GM19043 (cell line): ENCODE measurements around the gene PLA2G7.
"Not testable (repeated sequence)": the region's sequence is repeated elsewhere in the genome, so short reads cannot be mapped to it uniquely, and the experiment has no call there.

Experiments
- ATAC-seq: cut with Tn5 transposase; IDR thresholded peaks from one replicate; pipeline ENCODE4 v1.9.1; 2021; ENCODE audit warnings: low read depth; ENCODE audit not compliant: unreplicated experiment

PLA2G7 gene

GRCh38 chr6:46734867-46735719 lies at the start of gene PLA2G7:
TSS of gene PLA2G7 (minus strand) at chr6:46735375. CDS start at chr6:46722891, 12,484 bp downstream.
- ATAC-seq: no peak

DNA sequence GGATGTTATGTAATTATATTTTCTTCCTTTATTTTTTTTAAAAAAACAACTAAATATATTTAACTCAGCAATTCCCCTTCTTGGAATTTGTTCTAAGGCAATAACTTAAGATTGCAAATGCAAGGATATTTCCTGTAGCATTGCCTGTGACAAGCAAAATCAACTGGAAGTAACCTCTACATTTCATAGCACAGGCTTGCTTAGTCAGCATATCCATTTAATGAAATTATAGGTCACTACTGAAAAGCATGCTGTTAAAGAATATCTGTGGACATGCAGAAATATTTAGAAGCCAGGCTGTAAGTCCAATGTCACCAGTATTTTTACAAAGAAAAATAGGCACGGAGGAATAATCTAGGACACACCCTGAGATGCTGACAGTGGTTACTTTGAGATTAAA lies 49.4 kb upstream of the PLA2G7 start:
- ATAC-seq: no peak

- no peak for ATAC-seq
These were observed 46.6 kb upstream of the PLA2G7 start for GRCh38 chr6:46781478-46782378.

DNA sequence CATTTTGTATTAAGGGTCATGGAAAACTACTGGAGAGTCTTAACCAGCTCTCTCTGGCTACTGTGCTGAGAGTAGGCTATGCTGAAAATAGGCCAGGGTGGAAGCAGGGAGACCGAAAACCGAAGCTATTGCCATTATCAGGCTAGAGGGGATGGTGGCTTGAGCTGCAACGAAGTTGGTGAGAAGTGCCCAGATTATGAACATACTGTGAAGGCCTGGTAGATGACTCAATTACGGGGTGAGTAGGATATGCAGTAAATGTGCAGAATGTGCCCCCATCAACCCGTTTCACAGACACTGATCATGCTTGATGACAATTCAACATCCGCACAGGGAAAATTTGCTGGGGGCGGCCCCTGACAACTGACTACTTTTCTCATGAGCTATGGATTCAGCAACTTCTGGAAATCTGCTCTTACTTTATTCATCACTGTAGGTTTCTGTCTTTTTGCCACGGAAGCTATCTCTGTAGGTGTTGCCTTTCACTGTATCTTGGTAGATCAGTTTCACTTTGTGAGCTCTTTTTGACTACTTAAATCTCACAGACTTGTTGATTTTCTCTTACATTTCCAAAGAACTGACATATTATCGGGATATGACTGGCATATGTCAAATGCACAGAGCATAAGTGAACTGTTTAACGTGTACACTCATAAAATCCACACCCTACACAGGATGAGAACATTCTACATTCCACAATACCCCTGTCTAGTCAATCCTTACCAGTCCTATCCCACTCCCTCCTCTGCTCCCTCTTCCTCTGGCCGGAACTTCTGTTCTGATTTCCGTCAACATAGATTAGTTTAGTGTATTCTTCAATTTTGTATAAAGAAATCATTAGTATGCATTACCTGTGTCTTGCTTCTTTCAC lies 42.5 kb upstream of the PLA2G7 start:
- no peak for ATAC-seq

DNA sequence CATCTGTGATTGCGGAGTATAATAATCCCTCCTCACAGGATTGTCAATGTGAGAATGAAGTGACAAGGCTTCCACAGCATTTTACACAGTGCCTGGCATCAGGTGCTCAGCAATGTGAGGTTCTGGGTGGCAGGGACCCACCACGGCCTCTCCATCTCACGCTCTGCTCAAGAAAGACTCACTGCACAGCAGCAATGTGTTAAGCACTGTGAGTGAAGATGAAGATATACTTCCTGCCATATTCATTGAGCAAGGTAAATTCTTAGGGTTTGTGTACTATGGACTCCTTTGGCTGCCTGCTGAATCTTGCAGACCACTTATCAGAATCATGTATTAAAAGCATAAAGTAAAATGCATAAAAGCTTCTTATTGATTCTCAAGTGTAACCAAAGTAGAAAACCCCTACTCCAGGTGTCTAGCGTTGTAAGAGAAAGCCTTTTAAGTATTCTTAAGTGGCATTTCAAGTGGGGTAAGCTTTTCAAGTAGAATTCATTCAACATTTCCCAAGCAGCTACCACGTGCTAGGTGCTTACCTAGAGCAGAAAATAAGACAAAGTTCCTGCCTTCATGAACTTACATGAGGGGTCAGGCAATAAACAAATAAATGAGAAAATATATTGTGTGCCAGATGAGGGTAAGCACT lies 41.0 kb upstream of the PLA2G7 start:
- no peak for ATAC-seq

DNA sequence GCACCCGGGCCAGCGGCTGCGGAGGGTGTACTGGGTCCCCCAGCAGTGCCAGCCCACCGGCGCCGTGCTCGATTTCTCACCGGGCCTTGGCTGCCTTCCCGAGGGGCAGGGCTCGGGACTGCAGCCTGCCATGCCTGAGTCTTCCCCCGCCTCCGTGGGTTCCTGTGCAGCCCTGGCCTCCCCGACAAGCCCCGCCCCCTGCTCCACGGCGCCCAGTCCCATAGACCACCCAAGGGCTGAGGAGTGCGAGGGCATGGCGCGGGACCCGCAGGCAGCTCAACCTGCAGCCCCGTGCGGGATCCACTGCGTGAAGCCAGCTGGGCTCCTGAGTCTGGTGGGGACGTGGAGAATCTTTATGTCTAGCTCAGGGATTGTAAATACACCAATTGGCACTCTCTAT lies 39.6 kb upstream of the PLA2G7 start:
- not testable (repeated sequence) for ATAC-seq

DNA sequence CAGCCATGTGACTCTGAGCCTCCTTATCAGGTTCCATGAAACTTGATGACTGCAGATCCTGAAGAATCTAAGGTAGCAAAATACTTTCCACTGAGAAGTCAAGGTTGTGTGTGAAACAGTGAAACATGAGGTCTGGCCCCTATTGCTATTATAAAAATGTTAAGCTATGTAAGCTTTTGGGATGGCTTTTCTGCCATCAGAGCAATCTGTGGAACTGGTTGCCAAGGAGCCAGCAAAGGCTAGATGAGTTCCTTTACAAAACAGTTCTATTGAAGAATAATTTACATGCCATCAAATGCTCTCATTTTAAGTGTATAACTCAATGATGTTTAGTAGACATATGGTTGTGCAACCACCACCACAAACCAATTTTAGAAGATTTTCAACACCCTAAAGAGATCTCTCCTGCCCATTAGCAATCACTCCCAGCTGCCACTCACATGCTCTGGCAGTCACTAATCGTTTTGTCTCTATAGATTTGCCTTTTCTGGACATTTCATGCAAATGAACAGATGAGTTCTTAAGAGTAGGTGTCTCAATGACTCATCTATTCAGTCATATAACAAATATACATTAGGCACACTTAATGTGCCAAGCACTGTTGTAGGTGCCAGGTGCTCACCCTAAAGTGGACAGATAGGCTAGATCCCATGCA lies 38.2 kb upstream of the PLA2G7 start:
- no peak for ATAC-seq

GRCh38 chr6:46772762-46773161 lies 37.6 kb upstream of the PLA2G7 start:
- no peak for ATAC-seq

DNA sequence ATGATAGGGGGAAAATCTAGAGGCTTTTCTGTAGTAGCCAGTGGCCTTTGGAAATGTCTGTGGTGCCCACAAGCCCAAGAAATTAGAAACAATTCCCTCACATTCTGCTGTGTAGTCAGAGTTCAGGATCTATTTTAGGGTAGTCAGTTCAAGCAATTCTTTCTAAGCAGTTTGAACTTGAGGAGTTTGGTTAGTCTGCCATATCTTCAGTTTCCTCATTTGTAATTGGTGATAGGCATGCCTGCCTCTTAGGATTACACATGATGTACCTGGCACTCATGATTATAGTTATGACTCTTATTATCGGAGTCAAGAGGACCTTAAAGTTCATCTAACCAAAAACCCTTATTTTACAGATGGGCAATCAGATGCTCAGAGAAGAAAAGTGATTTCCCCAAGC lies 36.8 kb upstream of the PLA2G7 start:
- no peak for ATAC-seq

- no peak for ATAC-seq
These were observed 29.8 kb upstream of the PLA2G7 start for GRCh38 chr6:46764961-46765360.

- not testable (repeated sequence) for ATAC-seq
These were observed 29.1 kb upstream of the PLA2G7 start for GRCh38 chr6:46764280-46764679.

DNA sequence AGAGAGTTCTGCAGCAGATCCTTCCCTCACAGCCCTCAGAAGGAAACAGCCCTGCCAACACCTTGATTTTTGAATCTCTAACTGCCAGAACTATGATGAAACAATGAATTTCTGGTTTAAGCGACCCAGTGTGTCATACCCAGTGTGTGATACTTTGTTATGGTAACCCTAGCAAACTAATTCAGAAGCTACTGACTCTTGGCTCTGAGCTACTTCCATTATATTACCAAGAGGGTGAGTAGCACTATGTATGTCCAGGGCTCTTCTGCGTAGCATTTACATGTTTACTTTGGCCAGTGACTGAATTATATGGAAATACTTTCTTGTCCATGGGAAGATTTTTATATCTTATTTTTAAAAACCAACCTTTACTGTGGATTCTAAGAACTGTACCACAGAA lies 28.3 kb upstream of the PLA2G7 start:
- ATAC-seq: no peak

DNA sequence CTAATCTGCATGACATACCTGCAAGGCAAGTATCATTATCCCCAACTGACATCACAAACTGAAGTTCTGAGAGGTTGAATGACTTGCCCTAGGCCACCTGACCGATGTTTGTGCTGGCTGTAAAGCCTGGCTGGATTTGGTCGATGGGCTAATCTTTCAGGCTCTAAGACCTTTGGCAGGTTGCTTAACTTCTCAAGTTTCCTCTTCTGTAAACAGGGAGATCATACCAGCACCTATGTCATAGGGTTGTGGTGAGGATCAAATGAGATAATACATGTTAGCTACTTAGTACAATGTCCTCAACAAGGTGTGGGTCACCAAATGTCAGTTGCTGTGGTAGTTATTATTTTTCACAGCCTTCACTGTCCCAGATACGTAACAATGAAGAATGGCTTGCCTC lies 25.8 kb upstream of the PLA2G7 start:
- no peak for ATAC-seq

DNA sequence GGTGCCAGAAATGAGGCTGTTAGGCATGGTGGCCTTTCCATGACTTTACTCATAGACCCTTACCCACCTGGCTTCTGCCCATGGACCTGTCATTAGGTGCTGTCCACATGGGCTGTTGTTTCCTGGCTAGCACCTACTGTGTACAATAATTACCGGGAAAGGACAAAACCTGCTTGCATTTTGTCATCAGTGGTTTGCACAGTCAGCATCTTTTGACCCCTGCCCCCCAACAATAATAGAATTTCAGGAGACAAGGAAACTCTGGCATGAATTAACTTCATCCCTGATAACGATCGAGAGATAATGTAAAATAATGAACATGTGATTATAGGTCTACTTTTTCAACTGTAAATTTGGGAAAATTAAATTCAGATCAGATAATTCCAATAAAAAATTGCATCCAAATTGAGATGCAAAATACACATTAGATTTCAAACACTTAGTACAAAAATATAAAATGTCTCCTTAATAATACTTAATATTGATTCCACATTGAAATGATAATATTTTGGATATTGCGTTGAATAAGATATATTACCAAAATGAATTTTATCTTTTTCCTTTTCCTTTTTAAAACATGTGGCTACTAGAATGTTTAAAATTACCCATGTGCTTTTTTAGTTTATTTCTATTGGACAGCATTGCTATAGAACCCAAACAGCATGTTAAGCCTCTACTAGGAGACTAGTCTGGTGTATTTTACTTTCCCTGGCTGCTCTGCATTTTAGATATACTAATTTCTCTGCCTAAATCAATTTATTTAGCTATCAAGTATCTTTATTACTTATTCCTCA lies 24.0 kb upstream of the PLA2G7 start:
- ATAC-seq: no peak

GRCh38 chr6:46757214-46757596 lies 22.0 kb upstream of the PLA2G7 start:
- no peak for ATAC-seq

DNA sequence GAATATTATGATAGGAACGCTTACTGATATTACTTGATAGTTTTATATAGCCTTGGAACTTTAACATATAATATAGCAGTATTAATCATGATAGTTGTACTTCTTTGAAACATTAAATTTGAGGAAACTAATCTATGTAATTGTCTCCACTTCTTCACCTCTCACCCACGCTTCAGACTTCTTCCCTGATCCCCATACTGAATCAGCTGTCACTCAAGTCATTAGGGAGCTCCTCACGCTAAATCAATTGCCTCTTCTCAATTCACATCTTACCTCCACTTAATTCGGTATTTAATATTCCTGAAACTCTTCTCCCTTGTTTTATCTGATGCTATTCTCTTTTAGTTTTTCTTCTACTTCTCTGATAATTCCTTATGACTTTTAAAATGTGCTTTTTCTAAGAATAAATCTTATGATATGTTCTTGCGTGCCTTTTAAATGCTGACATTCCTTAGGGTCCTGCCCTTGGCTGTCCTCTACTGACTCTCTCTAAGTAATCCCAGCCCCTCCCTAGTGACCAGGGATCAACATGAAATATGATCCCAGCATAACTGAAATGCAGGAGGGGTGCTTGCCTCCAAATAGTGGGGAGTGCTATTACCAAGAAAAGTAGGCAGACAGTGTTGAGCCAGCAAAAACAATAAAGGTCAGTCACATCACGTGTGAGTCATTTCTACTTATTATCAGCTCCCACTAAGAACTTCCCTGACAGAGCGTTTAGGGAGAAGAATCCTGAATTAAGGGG lies 21.5 kb upstream of the PLA2G7 start:
- no peak for ATAC-seq

GRCh38 chr6:46755865-46756264 lies 20.7 kb upstream of the PLA2G7 start:
- ATAC-seq: no peak

DNA sequence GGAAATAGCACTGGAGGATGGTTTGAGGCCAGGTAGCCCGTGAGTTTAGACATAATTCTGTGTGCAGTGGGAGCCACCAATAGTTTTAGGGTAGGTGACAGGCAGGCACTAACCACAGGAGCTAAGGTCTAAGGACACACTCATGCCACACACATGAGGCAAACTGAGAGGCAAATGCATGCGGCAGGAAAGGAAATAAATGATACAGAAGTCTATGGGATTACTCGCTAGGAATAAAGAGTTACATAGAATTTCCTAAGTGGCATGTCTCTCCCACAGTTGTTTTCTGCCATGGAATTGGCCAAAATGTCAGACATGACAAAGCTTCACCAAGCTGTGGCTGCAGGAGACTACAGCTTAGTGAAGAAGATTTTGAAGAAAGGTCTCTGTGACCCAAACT lies 16.5 kb upstream of the PLA2G7 start:
- ATAC-seq: no peak
